ENCODE measurements around the gene POC5. TPM values are rescaled to one million over a fixed set of nuclear protein-coding genes. Genes with fewer than 3 reads are reported as not detected.

Gene POC5
- total and polyA plus RNA-seq, 2 of the 13 experiments (the other 11 are each of a cell fraction or from before 2014, with no cell fraction given): 6.9 to 9.3 TPM

- TF ChIP-seq GPBP1L1 (CRISPR knock-in tag; IDR thresholded peaks at IDR 0.05) (no peak), NR1H2 (CRISPR knock-in tag; IDR thresholded peaks at IDR 0.05; ENCODE audit: borderline replicate concordance, low read depth) (no peak), ZBTB38 (CRISPR knock-in tag; IDR thresholded peaks at IDR 0.05) (peak; percentile 42; the same call in 1 of the 2 replicates), MLX (CRISPR knock-in tag; IDR thresholded peaks at IDR 0.05) (no peak), NFIB (CRISPR knock-in tag; IDR thresholded peaks at IDR 0.05; ENCODE audit: borderline replicate concordance) (no peak), E2F5 (CRISPR knock-in tag; conservative IDR thresholded peaks at IDR 0.05) (peak; percentile 85), ZNF883 (CRISPR knock-in tag; IDR thresholded peaks at IDR 0.05; ENCODE audit: not compliant biosample characterization) (no peak), AFF4 (CRISPR knock-in tag; IDR thresholded peaks at IDR 0.05) (no peak), ATF3 (CRISPR knock-in tag; IDR thresholded peaks at IDR 0.05) (no peak), HDAC1 (CRISPR knock-in tag; IDR thresholded peaks at IDR 0.05) (peak; percentile 82; the same call in 1 of the 2 replicates), ZNF784 (CRISPR knock-in tag; IDR thresholded peaks at IDR 0.05; ENCODE audit: borderline replicate concordance) (no peak), RBAK (CRISPR knock-in tag; IDR thresholded peaks at IDR 0.05) (no peak), RFXANK (CRISPR knock-in tag; IDR thresholded peaks at IDR 0.05) (no peak), ZMYM2 (CRISPR knock-in tag; IDR thresholded peaks at IDR 0.05) (0 out of 2 replicates have a peak, but pooled peaks have one; percentile 69), ZNF709 (CRISPR knock-in tag; IDR thresholded peaks at IDR 0.05) (peak; percentile 5; the same call in 1 of the 2 replicates), REPIN1 (CRISPR knock-in tag; IDR thresholded peaks at IDR 0.05; ENCODE audit: borderline replicate concordance, low read depth) (peak; percentile 82; the same call in 1 of the 2 replicates), FIP1L1 (IDR thresholded peaks at IDR 0.05; ENCODE audit: borderline replicate concordance, insufficient read depth, low read depth, low read length) (no peak), ZFAT (CRISPR knock-in tag; conservative IDR thresholded peaks at IDR 0.05) (no peak), ZNF691 (CRISPR knock-in tag; IDR thresholded peaks at IDR 0.05; ENCODE audit: borderline replicate concordance, low read depth) (peak; percentile 64; the same call in 1 of the 2 replicates)
Measured at GRCh38 chr5:75717082-75717922, at the start of gene POC5 (continued).
